Amniotic stem cell (primary cell): ENCODE results near the gene PAIP1.
"Not testable (repeated sequence)": the region's sequence is repeated elsewhere in the genome, so short reads cannot be mapped to it uniquely, and the experiment has no call there.

Experiments used
- DNase-seq: peaks from one replicate; lab custom pipeline; 2025; lab: John Stamatoyannopoulos, UW

Gene PAIP1

GRCh38 chr5:43515678-43516048, 41.2 kb downstream of the PAIP1 start:
- no peak for DNase-seq

GRCh38 chr5:43514816-43515677, 41.8 kb downstream of the PAIP1 start, which contains the start of gene C5orf34:
TSS of gene C5orf34 (minus strand) at chr5:43515148. CDS start at chr5:43509339, 5,809 bp downstream.
- peak; percentile 96 for DNase-seq

DNA sequence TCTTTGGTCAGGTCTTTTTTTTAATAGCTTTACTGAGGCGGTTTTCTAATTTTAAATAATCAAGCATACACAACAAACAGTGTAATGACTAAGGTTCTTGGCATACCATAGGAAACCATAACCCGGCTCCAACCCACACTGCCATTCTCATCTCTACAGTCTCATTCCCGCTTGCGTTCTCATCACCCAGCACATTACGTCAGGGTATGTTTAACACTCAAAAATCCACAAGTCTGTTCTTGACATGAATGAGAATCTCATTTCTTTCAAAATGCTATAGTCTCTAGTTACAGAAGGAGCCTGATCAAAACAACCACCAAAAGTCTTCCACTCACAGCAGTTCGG, 42.4 kb downstream of the PAIP1 start:
- DNase-seq, result peak; percentile 57

DNA sequence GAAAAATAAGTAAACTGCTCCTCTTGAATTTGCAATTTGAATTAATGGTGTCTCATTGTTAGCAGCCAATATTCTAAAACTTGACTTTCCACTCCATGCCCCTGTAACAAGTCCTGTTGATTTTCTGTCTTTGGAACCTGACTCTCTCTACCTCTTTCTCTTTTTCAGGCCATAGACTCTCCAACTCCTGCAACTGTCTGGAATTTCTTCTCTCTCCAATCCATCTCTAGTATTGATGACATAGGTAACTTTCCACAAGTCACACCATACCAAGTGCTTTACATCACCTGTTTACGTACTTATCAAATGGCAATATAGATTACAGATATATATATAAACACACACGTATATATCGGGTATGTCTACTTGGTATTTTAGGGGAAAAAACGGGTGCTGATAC, 42.9 kb downstream of the PAIP1 start:
- no peak for DNase-seq

- DNase-seq, result not testable (repeated sequence)
Observed at GRCh38 chr5:43511062-43511461, 45.8 kb downstream of the PAIP1 start.

- DNase-seq, result no peak
Observed at GRCh38 chr5:43498581-43498980, 58.3 kb downstream of the PAIP1 start.

- DNase-seq, result no peak
Observed at GRCh38 chr5:43497311-43498104, 59.4 kb downstream of the PAIP1 start.

GRCh38 chr5:43491326-43491725, 65.6 kb downstream of the PAIP1 start:
- DNase-seq, result no peak

DNA sequence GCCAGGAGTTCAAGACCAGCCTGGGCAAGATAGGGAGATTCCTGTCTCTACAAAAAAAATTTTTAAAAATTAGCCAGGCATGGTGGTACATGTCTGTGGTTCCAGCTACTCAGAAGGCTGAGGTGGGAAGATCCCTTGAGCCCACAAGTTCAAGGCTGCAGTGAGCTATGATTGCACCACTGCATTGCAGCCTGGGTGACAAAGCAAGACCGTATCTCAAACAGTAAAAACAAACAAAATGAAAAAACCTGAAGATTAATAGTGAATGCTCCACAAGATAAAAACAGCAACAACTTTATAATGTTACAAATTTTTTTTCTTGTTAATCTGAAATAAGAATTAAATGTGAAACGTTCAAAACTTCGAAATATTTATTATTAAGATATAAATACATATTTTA, 70.5 kb downstream of the PAIP1 start:
- DNase-seq, result no peak

GRCh38 chr5:43485406-43485805, 71.5 kb downstream of the PAIP1 start:
- DNase-seq, result no peak

DNA sequence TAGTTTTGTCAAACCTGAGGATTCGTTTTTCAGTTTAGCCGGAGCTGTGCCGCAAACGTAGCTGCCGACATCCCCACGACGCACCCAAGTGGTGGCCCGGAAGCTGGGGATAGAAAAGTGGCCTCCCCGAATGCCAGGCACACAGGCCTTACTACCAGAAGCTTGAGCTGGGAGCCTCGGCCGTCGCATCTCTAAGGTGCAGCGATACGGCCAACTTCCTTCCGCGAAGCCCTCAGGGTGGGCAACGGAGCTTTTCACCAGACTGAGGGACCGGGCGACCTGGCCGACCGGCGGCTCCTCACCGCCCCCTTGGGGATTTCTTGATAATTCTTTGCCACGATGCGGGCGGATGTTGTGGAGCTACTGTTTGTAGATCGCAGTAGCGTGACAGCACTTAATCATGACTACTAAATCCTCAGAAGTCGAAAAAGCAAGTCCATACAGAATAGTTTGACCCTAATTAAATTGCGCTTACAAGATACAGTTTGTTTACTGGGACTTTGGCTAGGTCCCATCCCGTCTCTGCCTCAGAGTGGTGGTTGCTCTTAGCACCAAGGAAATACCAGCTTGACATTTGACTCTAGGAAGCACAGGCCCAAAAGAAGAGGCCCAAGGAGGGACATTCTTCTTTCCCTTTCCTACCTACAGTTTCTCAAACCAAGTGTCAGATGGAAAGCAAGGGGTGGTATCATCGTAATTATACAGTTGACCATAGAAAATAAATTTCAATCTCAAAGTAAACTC, 72.6 kb downstream of the PAIP1 start:
- DNase-seq, result peak; percentile 66

- DNase-seq, result peak; percentile 80
Observed at GRCh38 chr5:43483298-43484105, 73.4 kb downstream of the PAIP1 start, which contains the start of gene TMEM267. TSS of gene TMEM267 (minus strand) at chr5:43483865. CDS start at chr5:43453969, 29,896 bp downstream.

- DNase-seq, result no peak
Observed at GRCh38 chr5:43482490-43483297, 74.2 kb downstream of the PAIP1 start.
